Heart left ventricle (tissue), 16 donors: ENCODE data around the gene RHOT2. TPM values are rescaled to one million over a fixed set of nuclear protein-coding genes. Genes with fewer than 3 reads are reported as not detected.

Source experiments
- ATAC-seq, 4 donors: fragments of 200-7000 bp; cut with Tn5 transposase; one replicate each; pipeline ENCODE4 v1.9.1; 2020 to 2022; ENCODE audit warnings: moderate library complexity in 4 of 4, mild to moderate bottlenecking in 3 of 4, moderate number of reproducible peaks in 1 of 4
- DNase-seq, 5 donors: peaks; one replicate each; pipeline ENCODE4 v3.0.0-alpha.2; 2020
- H3K27ac ChIP-seq, 12 donors: fragments of 200-600 bp; sonication (generic) in 4 of 12; one replicate each; pipeline versions ENCODE4 v1.5.0 to v1.8.0; 2016 to 2022; ENCODE audit warnings: mild to moderate bottlenecking in 2 of 12
- H3K27me3 ChIP-seq, 9 donors: fragments of 200-600 bp; sonication (generic) in 2 of 9; one replicate each; pipeline versions ENCODE4 v1.5.1 to v1.8.0; 2016 to 2022; ENCODE audit warnings: mild to moderate bottlenecking in 3 of 9
- H3K36me3 ChIP-seq, 9 donors: fragments of 200-600 bp; sonication (generic) in 2 of 9; one replicate each; pipeline versions ENCODE4 v1.5.0 to v1.8.0; 2018 to 2022; ENCODE audit warnings: mild to moderate bottlenecking in 2 of 9
- H3K4me1 ChIP-seq, 12 donors: fragments of 200-600 bp; sonication (generic) in 4 of 12; one replicate each; pipeline versions ENCODE4 v1.5.0 to v1.8.0; 2016 to 2022; ENCODE audit warnings: mild to moderate bottlenecking in 3 of 12
- H3K4me3 ChIP-seq, 12 donors: fragments of 200-600 bp; sonication (generic) in 4 of 12; one replicate each; pipeline versions ENCODE4 v1.5.0 to v1.8.0; 2017 to 2022; ENCODE audit warnings: mild to moderate bottlenecking in 9 of 12, moderate library complexity in 4 of 12
- H3K9me3 ChIP-seq, 12 donors: fragments of 200-600 bp; sonication (generic) in 4 of 12; one replicate each; pipeline versions ENCODE4 v1.5.0 to v1.8.0; 2016 to 2022; ENCODE audit warnings: mild to moderate bottlenecking in 1 of 12
- CTCF ChIP-seq, 12 donors: fragments of 200-600 bp; sonication (generic) in 4 of 12; IDR thresholded peaks; one replicate each; pipeline versions ENCODE4 v1.5.0 to v1.8.0; 2018 to 2022; ENCODE audit warnings: antibody characterized with exemption in 12 of 12, mild to moderate bottlenecking in 5 of 12
- POLR2A ChIP-seq, 2 donors: fragments of 450-650 bp; IDR thresholded peaks; one replicate each; pipeline ENCODE4 v1.6.1; 2017; ENCODE audit warnings: antibody characterized with exemption in 2 of 2, mild to moderate bottlenecking in 2 of 2, moderate library complexity in 2 of 2
- WGBS, 4 donors: extraction: QIAGEN DNeasy Blood & Tissue Kit in 2 of 4; methylation state at CpG; one replicate each; pipeline versions ENCODE4 v1.1.5 to v1.1.7; 2013 to 2018; 5-methylcytosine and 5-hydroxymethylcytosine counted together
- intact Hi-C, 10 donors: fragments of 100-400 bp; cut with DNase I; formaldehyde crosslinking; loops; one replicate each; pipeline versions ENCODE4 v1.11.1 to v1.14.2; 2022
- polyA plus RNA-seq, 2 donors: library from polyadenylated mRNA; stranded (reverse); fragments of 200-250 nt; gene quantifications; one replicate each; pipeline ENCODE4 v1.2.3, GENCODE V29; 2013
- total RNA-seq, 9 donors: library from RNA; depleted of rRNA in 2 of 9; stranded (reverse); fragments of >200 nt in 2 of 9; fragmentation: NEBNext Ultra II Directional in 3 of 9; extraction: Animal tissue kit (Norgen Biotek cat#: 25700) in 3 of 9; gene quantifications; one replicate each; pipeline versions ENCODE4 v1.1.0 to v1.2.4, GENCODE V29; 2016 to 2023
- donor health status: ischemic (EF 13 %, LVEDD 7.1; RV severe dilation, severe dysfunction).
- donor health status: healthy with polysubstance abuse.
- donor health status: DM: no; HTN: yes; CAD: no.
- donor health status: DM: no; HTN: no; CAD: no.
- donor health status: ischemic (EF 25% LVEDD 6.9; RV normal size, moderate dysfunction).
- donor health status: ischemic (EF 25% LVEDD 5.7; RV mildly dilated, moderate dysfunction).
- donor health status: healthy.
- donor health status: DM: yes; HTN: yes; CAD: no.
- donor health status: ischemic (EF 35%, LVEDD 5.7; RV mildly dilated, moderate dysfunction).
- donor health status: nonischemic (EF 11% LVEDD 7.7; RV severe dilation, severe dysfunction).
- donor health status: DM: yes; HTN: yes; CAD: no.
- donor health status: PGD.
- donor health status: ischemic (EF 29% LVEDD 5.4; RV normal size, mild dysfunction).
- donor health status: nonischemic (EF 23%, LVEDD 6.1; RV moderate dilation, normal function).

The RHOT2 gene
- total and polyA plus RNA-seq, 11 donors, result 33.7 to 143 (median 83.5) TPM

DNA sequence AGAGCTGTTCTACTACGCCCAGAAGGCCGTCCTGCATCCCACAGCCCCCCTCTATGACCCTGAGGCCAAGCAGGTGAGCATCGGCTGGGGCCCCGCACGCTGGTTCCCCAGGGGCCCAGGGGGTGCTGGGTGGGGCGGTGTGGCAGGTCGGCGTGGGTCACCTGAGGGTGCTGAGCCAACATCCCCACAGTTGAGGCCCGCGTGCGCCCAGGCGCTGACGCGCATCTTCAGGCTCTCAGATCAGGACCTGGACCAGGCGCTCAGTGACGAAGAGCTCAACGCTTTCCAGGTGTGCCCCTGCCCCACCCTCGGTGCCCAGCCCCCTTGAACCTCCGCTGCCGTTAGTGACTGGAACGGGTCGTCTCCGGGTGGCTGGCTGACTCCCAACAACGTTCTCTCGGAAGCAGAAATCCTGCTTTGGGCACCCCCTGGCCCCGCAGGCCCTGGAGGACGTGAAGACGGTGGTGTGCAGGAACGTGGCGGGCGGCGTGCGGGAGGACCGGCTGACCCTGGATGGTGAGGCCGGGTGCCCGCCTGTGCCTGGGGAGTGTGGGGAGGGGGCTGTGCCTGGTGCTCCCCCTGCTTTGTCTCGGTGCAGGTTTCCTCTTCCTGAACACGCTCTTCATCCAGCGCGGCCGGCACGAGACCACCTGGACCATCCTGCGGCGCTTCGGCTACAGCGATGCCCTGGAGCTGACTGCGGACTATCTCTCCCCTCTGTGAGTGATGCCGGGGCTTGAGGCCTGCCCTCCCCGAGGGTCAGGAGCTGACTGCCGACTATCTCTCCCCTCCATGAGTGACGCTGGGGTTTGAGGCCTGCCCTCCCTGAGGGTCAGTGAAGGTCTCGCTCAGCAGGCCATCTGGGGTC is 2.8 kb downstream of the RHOT2 start:
- H3K9me3 ChIP-seq, result no peaks in the 10 kb centered on the region
- H3K4me3 ChIP-seq, result no peak overlapping the region
- H3K36me3 ChIP-seq, result peaks cover 0 to 53% (median 47%) of the 10 kb centered on the region in 9 donors
- peaks cover 6 to 40% (median 27%) of the 10 kb centered on the region in 12 donors for H3K4me1 ChIP-seq
- no peak overlapping the region for H3K27ac ChIP-seq
- intact Hi-C loops, result no loop called here
- ATAC-seq (no peak), DNase-seq (no peak)
- no peak for TF ChIP-seq CTCF (IDR thresholded peaks at IDR 0.05)
- TF ChIP-seq POLR2A (IDR thresholded peaks at IDR 0.05), result no peak
- no peaks in the 10 kb centered on the region for H3K27me3 ChIP-seq
- WGBS, 4 donors, result 87 to 91% (median 89%) methylated on average over 25 to 52 of the region's 52 CpGs

GRCh38 chr16:671353-672131 is 3.6 kb downstream of the RHOT2 start:
- peaks cover 0 to 53% (median 47%) of the 10 kb centered on the region in 9 donors for H3K36me3 ChIP-seq
- ATAC-seq (no peak), DNase-seq (no peak)
- H3K27me3 ChIP-seq, result no peaks in the 10 kb centered on the region
- WGBS, 4 donors, result 80 to 91% (median 86%) methylated on average over 27 to 40 of the region's 40 CpGs
- no peak overlapping the region for H3K27ac ChIP-seq
- peaks cover 6 to 43% (median 27%) of the 10 kb centered on the region in 12 donors for H3K4me1 ChIP-seq
- no peaks in the 10 kb centered on the region for H3K9me3 ChIP-seq
- no peak for TF ChIP-seq CTCF (IDR thresholded peaks at IDR 0.05)
- TF ChIP-seq POLR2A (IDR thresholded peaks at IDR 0.05), result no peak
- intact Hi-C loops, result no loop called here
- no peak overlapping the region for H3K4me3 ChIP-seq

DNA sequence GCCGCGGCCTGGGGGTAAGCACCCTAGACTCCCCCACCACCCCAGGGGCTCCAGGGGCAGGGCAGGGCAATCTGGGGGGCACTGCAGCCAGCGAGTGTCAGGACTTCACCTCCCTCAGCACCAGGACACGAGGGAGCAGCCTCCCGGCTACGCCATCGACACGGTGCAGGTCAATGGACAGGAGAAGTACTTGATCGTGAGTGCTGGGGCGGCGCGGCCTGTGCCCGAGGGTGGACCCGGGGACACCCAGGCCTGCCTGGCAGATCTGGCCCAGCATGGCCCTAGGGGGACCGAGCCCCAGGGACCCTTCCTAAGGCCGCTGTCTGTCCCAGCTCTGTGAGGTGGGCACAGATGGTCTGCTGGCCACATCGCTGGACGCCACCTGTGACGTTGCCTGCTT is 4.4 kb downstream of the RHOT2 start:
- no peak for TF ChIP-seq POLR2A (IDR thresholded peaks at IDR 0.05)
- no peak for TF ChIP-seq CTCF (IDR thresholded peaks at IDR 0.05)
- Histone ChIP-seq H3K27me3 (no peaks in the 10 kb centered on the region), H3K27ac (no peak overlapping the region), H3K36me3 (peaks cover 0 to 53% (median 47%) of the 10 kb centered on the region in 9 donors), H3K4me3 (no peak overlapping the region), H3K4me1 (peaks cover 4 to 40% (median 24%) of the 10 kb centered on the region in 12 donors), H3K9me3 (no peaks in the 10 kb centered on the region)
- DNase-seq, result no peak
- no peak for ATAC-seq
- 89 to 94% (median 91%) methylated on average over 17 to 19 of the region's 19 CpGs for WGBS, 4 donors
- intact Hi-C loops, result no loop called here

GRCh38 chr16:672851-673250 is 4.9 kb downstream of the RHOT2 start:
- ATAC-seq, result no peak
- Histone ChIP-seq H3K27ac (no peak overlapping the region), H3K9me3 (no peaks in the 10 kb centered on the region), H3K36me3 (peaks cover 0 to 53% (median 47%) of the 10 kb centered on the region in 9 donors), H3K4me3 (no peak overlapping the region), H3K27me3 (no peaks in the 10 kb centered on the region), H3K4me1 (peaks cover 3 to 37% (median 20%) of the 10 kb centered on the region in 12 donors)
- TF ChIP-seq CTCF (IDR thresholded peaks at IDR 0.05) (no peak), POLR2A (IDR thresholded peaks at IDR 0.05) (no peak)
- no peak for DNase-seq
- intact Hi-C loops, result no loop called here
- 91 to 94% (median 92%) methylated on average over 17 to 21 of the region's 21 CpGs for WGBS, 4 donors
